ENCODE measurements around the gene ALKBH4.

- no peak for TF ChIP-seq CTCF (optimal IDR thresholded peaks at IDR 0.05 in 1 of 3, IDR thresholded peaks at IDR 0.05 in 1 of 3, conservative IDR thresholded peaks at IDR 0.05 in 1 of 3; ENCODE audit: extremely low read depth in 1 of 3, insufficient read depth in 2 of 3, low read length in 3 of 3)
- TF ChIP-seq EZH2 (IDR thresholded peaks at IDR 0.05; ENCODE audit: low read length) = no peak
These were observed 1.4 kb upstream of the ALKBH4 start for GRCh38 chr7:102466097-102466496.
